H1 (cell line): Measurements from ENCODE around the gene TBC1D30. TPM values are rescaled to one million over a fixed set of nuclear protein-coding genes. Genes with fewer than 3 reads are reported as not detected.

Experiments used
- CTCF ChIA-PET: fragments of 300-600 bp; sonication (Branson Sonifier 250); formaldehyde crosslinking; loops from one replicate; lab custom pipeline; 2021; ENCODE audit not compliant: partially characterized antibody; lab: Charles Lee
- POLR2A ChIA-PET: fragments of 300-600 bp; sonication (Branson Sonifier 250); formaldehyde crosslinking; loops from one replicate; lab custom pipeline; 2021; ENCODE audit warnings: inconsistent platforms; ENCODE audit not compliant: partially characterized antibody; lab: Charles Lee
- DNase-seq, 2 experiments: peaks; one replicate each; pipeline versions ENCODE4 v3.0.0 to v3.0.0-alpha.2; 2010 to 2022; ENCODE audit warnings: low spot score in 2 of 2, low read depth in 1 of 2, mixed read lengths in 1 of 2
- FAIRE-seq: peaks from 2 replicates; lab custom pipeline; 2011; peaks lifted over from hg19 to GRCh38; lab: Jason Lieb, UNC
- H2AFZ ChIP-seq: 2 replicates; pipeline ENCODE4 v1.8.1; 2012; ENCODE audit warnings: low read length, inconsistent platforms
- H2AK5ac ChIP-seq: 2 replicates; pipeline ENCODE4 v1.6.1; 2013; ENCODE audit warnings: low read depth, low read length
- H2BK120ac ChIP-seq: replicated peaks from 2 replicates; pipeline ENCODE3; 2013; ENCODE audit warnings: low read depth, low read length, inconsistent platforms
- H2BK12ac ChIP-seq: 2 replicates; pipeline ENCODE4 v1.6.1; 2013; ENCODE audit warnings: low read depth, low read length
- H2BK15ac ChIP-seq: 2 replicates; pipeline ENCODE4 v1.6.1; 2013; ENCODE audit warnings: low read length
- H2BK20ac ChIP-seq: 2 replicates; pipeline ENCODE4 v1.6.1; 2013; ENCODE audit warnings: low read length
- H2BK5ac ChIP-seq: 2 replicates; pipeline ENCODE4 v1.6.1; 2013; ENCODE audit warnings: low read depth, low read length
- H3K14ac ChIP-seq: 2 replicates; pipeline ENCODE4 v1.6.1; 2013; ENCODE audit warnings: inconsistent platforms; ENCODE audit not compliant: insufficient read length
- H3K18ac ChIP-seq: 2 replicates; pipeline ENCODE4 v1.6.1; 2013; ENCODE audit warnings: low read length; ENCODE audit errors: extremely low read depth
- H3K23ac ChIP-seq: 2 replicates; pipeline ENCODE4 v1.6.1; 2013; ENCODE audit warnings: inconsistent platforms; ENCODE audit not compliant: insufficient read length
- H3K23me2 ChIP-seq: 2 replicates; pipeline ENCODE4 v1.6.1; 2013; ENCODE audit warnings: low read depth, low read length
- H3K27ac ChIP-seq: 2 replicates; pipeline ENCODE4 v1.6.1; 2011; ENCODE audit warnings: low read depth, low read length, inconsistent platforms
- H3K27me3 ChIP-seq, 4 experiments: replicated peaks in 1 of 4; 1 replicate in 1 of 4; 2 replicates in 3 of 4; pipeline versions ENCODE4 v1.6.1 to v1.8.1; 2011 to 2013; ENCODE audit warnings: low read length in 3 of 4, mild to moderate bottlenecking in 3 of 4, inconsistent platforms in 2 of 4, mixed read lengths in 2 of 4, moderate library complexity in 1 of 4; ENCODE audit not compliant: control insufficient read depth in 3 of 4, insufficient read depth in 3 of 4; ENCODE audit errors: extremely low read depth in 1 of 4
- H3K36me3 ChIP-seq, 4 experiments: 2 replicates each; pipeline versions ENCODE4 v1.6.1 to v1.8.1; 2011 to 2013; ENCODE audit warnings: mild to moderate bottlenecking in 4 of 4, low read length in 3 of 4, moderate library complexity in 2 of 4, control low read depth in 1 of 4, inconsistent platforms in 1 of 4; ENCODE audit not compliant: insufficient read depth in 4 of 4, control insufficient read depth in 2 of 4
- H3K4ac ChIP-seq: replicated peaks from 2 replicates; pipeline ENCODE3; 2013; ENCODE audit warnings: low read length, low read depth, mixed read lengths, inconsistent platforms; ENCODE audit not compliant: insufficient read length
- H3K4me1 ChIP-seq, 4 experiments: replicated peaks in 1 of 4; 1 replicate in 1 of 4; 2 replicates in 3 of 4; pipeline versions ENCODE4 v1.6.1 to v1.8.1; 2011 to 2013; ENCODE audit warnings: low read length in 3 of 4, inconsistent platforms in 2 of 4, mixed read lengths in 1 of 4; ENCODE audit not compliant: insufficient read depth in 4 of 4, control insufficient read depth in 3 of 4
- H3K4me2 ChIP-seq, 2 experiments: 2 replicates each; pipeline versions ENCODE4 v1.6.1 to v1.8.1; 2011 to 2013; ENCODE audit warnings: low read depth in 2 of 2, low read length in 2 of 2, control low read depth in 1 of 2, inconsistent platforms in 1 of 2, mild to moderate bottlenecking in 1 of 2; ENCODE audit not compliant: insufficient read depth in 1 of 2
- H3K4me3 ChIP-seq, 4 experiments: fragments of 200-600, 300-600 bp in 1 of 4; sonication (generic), shearing (Covaris generic), sonication (Bioruptor Twin) in 1 of 4; 2 replicates each; pipeline versions ENCODE4 v1.5.1 to v1.8.1; 2011 to 2016; ENCODE audit warnings: low read length in 4 of 4, low read depth in 3 of 4, control low read depth in 2 of 4, inconsistent platforms in 2 of 4, mild to moderate bottlenecking in 2 of 4, mixed read lengths in 1 of 4, moderate library complexity in 1 of 4; ENCODE audit not compliant: insufficient read depth in 2 of 4; ENCODE audit errors: extremely low read depth in 1 of 4
- H3K56ac ChIP-seq: replicated peaks from 2 replicates; pipeline ENCODE3; 2013; ENCODE audit warnings: low read depth, mild to moderate bottlenecking, mixed read lengths, low read length, inconsistent platforms; ENCODE audit not compliant: insufficient read length
- H3K79me1 ChIP-seq: 2 replicates; pipeline ENCODE4 v1.6.1; 2013; ENCODE audit warnings: low read depth, low read length, control low read depth
- H3K79me2 ChIP-seq, 2 experiments: 2 replicates each; pipeline versions ENCODE4 v1.6.1 to v1.8.1; 2012 to 2013; ENCODE audit warnings: low read length in 2 of 2, mild to moderate bottlenecking in 2 of 2, inconsistent platforms in 1 of 2; ENCODE audit not compliant: insufficient read depth in 2 of 2, control insufficient read depth in 1 of 2
- H3K9ac ChIP-seq, 4 experiments: replicated peaks in 1 of 4; 1 replicate in 1 of 4; 2 replicates in 3 of 4; pipeline versions ENCODE4 v1.6.1 to v1.8.1; 2011 to 2013; ENCODE audit warnings: low read depth in 3 of 4, low read length in 3 of 4, control low read depth in 2 of 4, mild to moderate bottlenecking in 2 of 4, moderate library complexity in 2 of 4, inconsistent platforms in 1 of 4; ENCODE audit errors: extremely low read depth in 1 of 4
- H3K9me3 ChIP-seq, 2 experiments: 2 replicates each; pipeline versions ENCODE4 v1.6.1 to v1.8.1; 2012 to 2013; ENCODE audit warnings: mild to moderate bottlenecking in 2 of 2, moderate library complexity in 2 of 2, control low read depth in 1 of 2, inconsistent platforms in 1 of 2, low read depth in 1 of 2, low read length in 1 of 2, mixed read lengths in 1 of 2; ENCODE audit not compliant: insufficient read depth in 2 of 2
- H4K20me1 ChIP-seq, 2 experiments: replicated peaks in 1 of 2; 2 replicates each; pipeline versions ENCODE3 to v1.8.1; 2011 to 2013; ENCODE audit warnings: inconsistent platforms in 2 of 2, low read length in 2 of 2, mild to moderate bottlenecking in 1 of 2; ENCODE audit not compliant: insufficient read depth in 2 of 2, control insufficient read depth in 1 of 2
- H4K5ac ChIP-seq: 2 replicates; pipeline ENCODE4 v1.6.1; 2013; ENCODE audit warnings: low read length, low read depth, mixed read lengths, inconsistent platforms; ENCODE audit not compliant: insufficient read length
- H4K8ac ChIP-seq: 2 replicates; pipeline ENCODE4 v1.8.0; 2013; ENCODE audit warnings: mild to moderate bottlenecking, moderate library complexity, low read length, inconsistent platforms; ENCODE audit not compliant: insufficient read depth; ENCODE audit errors: extremely low read depth
- H4K91ac ChIP-seq: replicated peaks from 2 replicates; pipeline ENCODE3; 2013; ENCODE audit warnings: low read length, mixed read lengths, inconsistent platforms; ENCODE audit not compliant: insufficient read length
- SAP30 ChIP-seq: fragments of 300-600 bp; sonication (generic); IDR thresholded peaks from 2 replicates; pipeline ENCODE4 v1.7.1; 2012; ENCODE audit warnings: low read length, moderate library complexity, mild to moderate bottlenecking, inconsistent platforms; ENCODE audit not compliant: insufficient read depth, insufficient replicate concordance
- SIRT6 ChIP-seq: IDR thresholded peaks from one replicate; pipeline ENCODE4 v1.7.1; 2012; ENCODE audit warnings: low read length, inconsistent platforms
- SUZ12 ChIP-seq: fragments of 200-600 bp; sonication (generic); IDR thresholded peaks from 2 replicates; pipeline ENCODE4 v1.6.1; 2012; ENCODE audit warnings: mild to moderate bottlenecking, inconsistent platforms, low read length, moderate library complexity, mixed read lengths
- WGBS, 2 experiments: shearing (Covaris generic) in 1 of 2; methylation state at CpG; one replicate each; pipeline versions ENCODE4 v1.1.6 to v1.1.7; 2013 to 2015; ENCODE audit warnings: low lambda C conversion rate in 2 of 2, mixed read lengths in 2 of 2, inconsistent platforms in 1 of 2, low coverage in 1 of 2, missing lambda C conversion rate in 1 of 2; ENCODE audit not compliant: insufficient replicate concordance in 2 of 2, insufficient coverage in 1 of 2, insufficient read length in 1 of 2; ENCODE audit errors: extremely low coverage in 1 of 2, missing lambda C conversion rate in 1 of 2; 5-methylcytosine and 5-hydroxymethylcytosine counted together
- polyA plus RNA-seq, 7 experiments: library from polyadenylated mRNA; depleted of rRNA in 3 of 7; stranded (reverse) in 5 of 7; unstranded in 2 of 7; fragments of >200 nt in 5 of 7; fragments of 200-250 nt in 2 of 7; gene quantifications; 1 replicate in 5 of 7; 2 replicates in 1 of 7; 4 replicates in 1 of 7; pipeline versions ENCODE4 v1.2.1 to v1.2.3, GENCODE V29; 2011 to 2013; ENCODE audit warnings: missing spikeins in 2 of 7, mixed read lengths in 2 of 7
- total RNA-seq: library from RNA; stranded (reverse); fragmentation: NEBNext Ultra II Directional; extraction: Animal tissue kit (Norgen Biotek cat#: 25700); gene quantifications from 2 replicates; pipeline ENCODE4 v1.2.1, GENCODE V29; 2021

The TBC1D30 gene
- total and polyA plus RNA-seq, 2 of the 8 experiments (the other 6 are each of a cell fraction or from before 2014, with no cell fraction given), result 2.8 to 5.5 TPM

GRCh38 chr12:64900540-64900939 lies 76.1 kb downstream of the TBC1D30 start:
- no peaks in the 10 kb centered on the region for H4K20me1 ChIP-seq
- no peaks in the 10 kb centered on the region for H3K79me1 ChIP-seq
- H3K27me3 ChIP-seq, result no peaks in the 10 kb centered on the region
- H2BK20ac ChIP-seq, result no peak overlapping the region
- H4K91ac ChIP-seq, result no peak overlapping the region
- no peak overlapping the region for H3K4me2 ChIP-seq
- H4K8ac ChIP-seq, result no peak overlapping the region
- H3K27ac ChIP-seq, result no peak overlapping the region
- no peak overlapping the region for H3K18ac ChIP-seq
- POLR2A ChIA-PET, result no interaction called here
- FAIRE-seq, result no peak
- H2BK15ac ChIP-seq, result no peak overlapping the region
- no peak overlapping the region for H3K14ac ChIP-seq
- H3K23ac ChIP-seq, result no peak overlapping the region
- H3K36me3 ChIP-seq, result no peaks in the 10 kb centered on the region
- H2AK5ac ChIP-seq, result no peak overlapping the region
- no peak overlapping the region for H2BK120ac ChIP-seq
- H2BK12ac ChIP-seq, result no peak overlapping the region
- TF ChIP-seq SIRT6 (no peak), SAP30 (no peak), SUZ12 (no peak)
- TF ChIP-seq, all 59 proteins: peak for 0
- H3K4me3 ChIP-seq, result no peak overlapping the region
- DNase-seq, result no peak
- no peaks in the 10 kb centered on the region for H3K79me2 ChIP-seq
- no peak overlapping the region for H3K4ac ChIP-seq
- CTCF ChIA-PET, result interaction anchor here (0.6 to 4.7 kb wide), 5 partner anchors 9 to 207 kb away, joined by 3 to 31 read pairs (median 3); no protein-coding TSS in a partner anchor
- H4K5ac ChIP-seq, result no peak overlapping the region
- no peak overlapping the region for H2AFZ ChIP-seq
- H3K23me2 ChIP-seq, result no peaks in the 10 kb centered on the region
- no peak overlapping the region for H2BK5ac ChIP-seq
- no peaks in the 10 kb centered on the region for H3K4me1 ChIP-seq
- H3K56ac ChIP-seq, result no peak overlapping the region
- H3K9ac ChIP-seq, result no peak overlapping the region
- WGBS, 2 experiments, result 85% methylated on average over 4 of the region's 4 CpGs; no CpG with 5 or more reads in 1 of the 2 experiments
- no peaks in the 10 kb centered on the region; a peak in 1 of 4 replicates for H3K9me3 ChIP-seq
